IMR-90 (cell line): ENCODE results near the gene CYP4F2. TPM values are rescaled to one million over a fixed set of nuclear protein-coding genes. Genes with fewer than 3 reads are reported as not detected.

Experiments
- ATAC-seq: fragments of 200-7000 bp; cut with Tn5 transposase; 2 replicates; pipeline ENCODE4 v1.9.1; 2020; ENCODE audit warnings: low read depth, mild to moderate bottlenecking, moderate library complexity
- BruUV-seq: library from RNA; stranded (reverse); fragments of 400-500 nt; replicated peaks from 2 replicates; lab custom pipeline; 2021; lab: Mats Ljungman, UMichigan
- CTCF ChIA-PET: fragments of 300-600 bp; formaldehyde crosslinking; extraction: SDS; loops from one replicate; lab custom pipeline; 2021; ENCODE audit warnings: antibody characterized with exemption; lab: Yijun Ruan, JAX
- POLR2A ChIA-PET: fragments of 300-600 bp; sonication (Branson Sonifier 250); formaldehyde crosslinking; loops from one replicate; lab custom pipeline; 2022; ENCODE audit warnings: antibody characterized with exemption; ENCODE audit not compliant: unreplicated experiment; lab: Charles Lee
- DNase-seq: peaks from one replicate; pipeline ENCODE4 v3.0.0; 2013
- H2AFZ ChIP-seq: replicated peaks from 2 replicates; pipeline ENCODE3; 2013; ENCODE audit warnings: low read length, mild to moderate bottlenecking; ENCODE audit not compliant: poor library complexity
- H2AK5ac ChIP-seq: 2 replicates; pipeline ENCODE4 v1.6.1; 2013; ENCODE audit warnings: low read depth, low read length, inconsistent platforms
- H2AK9ac ChIP-seq: replicated peaks from 2 replicates; pipeline ENCODE3; 2013; ENCODE audit warnings: mild to moderate bottlenecking, low read depth, low read length, moderate library complexity; ENCODE audit not compliant: poor library complexity
- H2BK120ac ChIP-seq: 2 replicates; pipeline ENCODE4 v1.6.1; 2013; ENCODE audit warnings: low read depth, low read length, inconsistent platforms
- H2BK15ac ChIP-seq: 3 replicates; pipeline ENCODE4 v1.6.1; 2013; ENCODE audit warnings: low read depth, low read length, inconsistent platforms
- H2BK20ac ChIP-seq: 2 replicates; pipeline ENCODE4 v1.6.1; 2013; ENCODE audit warnings: low read depth, mild to moderate bottlenecking, inconsistent platforms, low read length, moderate library complexity
- H2BK5ac ChIP-seq: 2 replicates; pipeline ENCODE4 v1.6.1; 2013; ENCODE audit warnings: mild to moderate bottlenecking, low read depth, low read length, inconsistent platforms; ENCODE audit not compliant: poor library complexity, severe bottlenecking
- H3K14ac ChIP-seq: replicated peaks from 2 replicates; pipeline ENCODE4 v1.6.1; 2013; ENCODE audit warnings: low read depth, low read length, inconsistent platforms
- H3K18ac ChIP-seq: 2 replicates; pipeline ENCODE4 v1.6.1; 2013; ENCODE audit warnings: low read depth, low read length, control low read depth
- H3K23ac ChIP-seq: 2 replicates; pipeline ENCODE4 v1.6.1; 2013; ENCODE audit warnings: low read depth, low read length, inconsistent platforms
- H3K27ac ChIP-seq: 2 replicates; pipeline ENCODE4 v1.5.1; 2013; ENCODE audit warnings: mild to moderate bottlenecking, control low read depth, low read length; ENCODE audit not compliant: insufficient read depth
- H3K27me3 ChIP-seq: 2 replicates; pipeline ENCODE4 v1.6.1; 2013; ENCODE audit warnings: low read length; ENCODE audit not compliant: control insufficient read depth, insufficient read depth
- H3K36me3 ChIP-seq: 2 replicates; pipeline ENCODE4 v1.6.1; 2013; ENCODE audit warnings: low read length, mixed read lengths; ENCODE audit not compliant: control insufficient read depth, insufficient read depth
- H3K4ac ChIP-seq: 2 replicates; pipeline ENCODE4 v1.6.1; 2013; ENCODE audit warnings: low read depth, low read length, inconsistent platforms
- H3K4me1 ChIP-seq: 2 replicates; pipeline ENCODE4 v1.6.1; 2013; ENCODE audit warnings: low read length, mixed read lengths; ENCODE audit not compliant: control insufficient read depth, insufficient read depth
- H3K4me2 ChIP-seq: 2 replicates; pipeline ENCODE4 v1.6.1; 2013; ENCODE audit warnings: low read depth, mild to moderate bottlenecking, control low read depth, low read length, moderate library complexity
- H3K4me3 ChIP-seq: 2 replicates; pipeline ENCODE4 v1.5.1; 2013; ENCODE audit warnings: low read depth, mild to moderate bottlenecking, control low read depth, low read length, moderate library complexity; ENCODE audit not compliant: insufficient read depth
- H3K56ac ChIP-seq: 2 replicates; pipeline ENCODE4 v1.6.1; 2013; ENCODE audit warnings: low read length, inconsistent platforms; ENCODE audit not compliant: insufficient read depth; ENCODE audit errors: extremely low read depth
- H3K79me1 ChIP-seq, 2 experiments: 2 replicates each; pipeline ENCODE4 v1.6.1; 2013; ENCODE audit warnings: low read length in 2 of 2, inconsistent platforms in 1 of 2, low read depth in 1 of 2
- H3K9ac ChIP-seq: 2 replicates; pipeline ENCODE4 v1.6.1; 2013; ENCODE audit warnings: low read depth, low read length, control low read depth
- H3K9me1 ChIP-seq: 2 replicates; pipeline ENCODE4 v1.6.1; 2013; ENCODE audit warnings: low read length, inconsistent platforms; ENCODE audit not compliant: insufficient read depth
- H3K9me3 ChIP-seq: 2 replicates; pipeline ENCODE4 v1.6.1; 2013; ENCODE audit warnings: low read length; ENCODE audit not compliant: control insufficient read depth, insufficient read depth
- H4K20me1 ChIP-seq: 2 replicates; pipeline ENCODE4 v1.6.1; 2013; ENCODE audit warnings: low read length, inconsistent platforms; ENCODE audit not compliant: insufficient read depth
- H4K5ac ChIP-seq: 2 replicates; pipeline ENCODE4 v1.6.1; 2013; ENCODE audit warnings: mild to moderate bottlenecking, low read depth, low read length, control low read depth
- H4K8ac ChIP-seq, 2 experiments: 2 replicates each; pipeline ENCODE4 v1.6.1; 2013; ENCODE audit warnings: low read depth in 2 of 2, low read length in 2 of 2, control low read depth in 1 of 2, inconsistent platforms in 1 of 2
- H4K91ac ChIP-seq: 2 replicates; pipeline ENCODE4 v1.6.1; 2013; ENCODE audit warnings: low read depth, low read length, inconsistent platforms; ENCODE audit not compliant: insufficient read depth
- BHLHE40 ChIP-seq: fragments of 150-350 bp; IDR thresholded peaks from 2 replicates; pipeline ENCODE4 v1.6.1; 2016; ENCODE audit warnings: mild to moderate bottlenecking, low read depth, low read length
- CEBPB ChIP-seq: IDR thresholded peaks from 2 replicates; pipeline ENCODE4 v1.6.1; 2012; ENCODE audit warnings: low read depth, low read length, improper control_type of control experiment
- CHD1 ChIP-seq: IDR thresholded peaks from 2 replicates; pipeline ENCODE4 v1.6.1; 2012; ENCODE audit warnings: low read depth, low read length, improper control_type of control experiment
- FOS ChIP-seq: fragments of 150-350 bp; IDR thresholded peaks from 2 replicates; pipeline ENCODE4 v1.6.1; 2016; ENCODE audit warnings: low read depth, low read length
- MAFK ChIP-seq: IDR thresholded peaks from 2 replicates; pipeline ENCODE4 v1.6.1; 2012; ENCODE audit warnings: low read depth, low read length, improper control_type of control experiment
- MAZ ChIP-seq: IDR thresholded peaks from 2 replicates; pipeline ENCODE4 v1.6.1; 2012; ENCODE audit warnings: low read depth, mild to moderate bottlenecking, low read length, improper control_type of control experiment, moderate library complexity, borderline replicate concordance
- MXI1 ChIP-seq: IDR thresholded peaks from 2 replicates; pipeline ENCODE4 v1.6.1; 2012; ENCODE audit warnings: low read depth, mild to moderate bottlenecking, low read length, moderate library complexity, borderline replicate concordance
- NFE2L2 ChIP-seq: fragments of 150-350 bp; IDR thresholded peaks from 2 replicates; pipeline ENCODE4 v1.6.1; 2016; ENCODE audit warnings: low read depth, mild to moderate bottlenecking, low read length
- POLR2A ChIP-seq: IDR thresholded peaks from 2 replicates; pipeline ENCODE4 v1.6.1; 2012; ENCODE audit warnings: mild to moderate bottlenecking, low read depth, low read length
- RAD21 ChIP-seq: IDR thresholded peaks from 2 replicates; pipeline ENCODE4 v1.6.1; 2012; ENCODE audit warnings: low read length, improper control_type of control experiment
- RCOR1 ChIP-seq: IDR thresholded peaks from 2 replicates; pipeline ENCODE4 v1.6.1; 2012; ENCODE audit warnings: mild to moderate bottlenecking, low read length, improper control_type of control experiment; ENCODE audit not compliant: insufficient replicate concordance
- RFX5 ChIP-seq: IDR thresholded peaks from 2 replicates; pipeline ENCODE4 v1.8.0; 2012; ENCODE audit warnings: low read depth, mild to moderate bottlenecking, low read length, moderate library complexity
- SMC3 ChIP-seq: fragments of 150-350 bp; IDR thresholded peaks from 2 replicates; pipeline ENCODE4 v1.6.1; 2016; ENCODE audit warnings: low read depth, mild to moderate bottlenecking, antibody characterized with exemption, low read length, moderate library complexity
- WGBS, 2 experiments: methylation state at CpG; one replicate each; pipeline versions ENCODE4 v1.1.5 to v1.1.7; 2013; ENCODE audit warnings: missing lambda C conversion rate in 2 of 2; ENCODE audit not compliant: insufficient read length in 1 of 2; ENCODE audit errors: extremely low coverage in 2 of 2; 5-methylcytosine and 5-hydroxymethylcytosine counted together
- dilution Hi-C: fragments of 300-500 bp; cut with HindIII; formaldehyde crosslinking; loops from one replicate; pipeline ENCODE4 v1.14.3; 2018; ENCODE audit warnings: low sequenced_read_pairs; ENCODE audit not compliant: unreplicated experiment
- in situ Hi-C: fragments of 300-500 bp; cut with MboI; formaldehyde crosslinking; loops from 3 replicates; pipeline ENCODE4 v1.14.3; 2019; ENCODE audit warnings: low sequenced_read_pairs, inconsistent platforms, mixed read lengths
- intact Hi-C: fragments of 100-400 bp; cut with micrococcal nuclease; formaldehyde crosslinking; loops from 2 replicates; pipeline ENCODE4 v1.10.0; 2022
- polyA plus RNA-seq, 3 experiments: library from polyadenylated mRNA; depleted of rRNA; stranded (reverse); fragments of >200 nt; gene quantifications; 2 replicates each; pipeline ENCODE4 v1.2.3, GENCODE V29; 2012; ENCODE audit warnings: low replicate concordance in 1 of 3
- total RNA-seq: library from RNA; depleted of rRNA; stranded (reverse); fragments of >200 nt; gene quantifications from 2 replicates; pipeline ENCODE4 v1.2.3, GENCODE V29; 2012
- TF ChIP-seq, protein P1 (sequence below): fragments of 150-350 bp; IDR thresholded peaks from 2 replicates; pipeline ENCODE4 v1.6.1; 2017; ENCODE audit warnings: mild to moderate bottlenecking, antibody characterized with exemption, low read length, low read depth
- TF ChIP-seq, protein P2 (sequence below): fragments of 150-350 bp; IDR thresholded peaks from 2 replicates; pipeline ENCODE4 v1.6.1; 2016; ENCODE audit warnings: low read depth, mild to moderate bottlenecking, low read length, moderate library complexity, borderline replicate concordance
- TF ChIP-seq, protein P3 (sequence below): conservative IDR thresholded peaks from 2 replicates; pipeline ENCODE4 v1.5.1; 2012; ENCODE audit warnings: mild to moderate bottlenecking, low read depth, low read length, improper control_type of control experiment

Gene CYP4F2
- total and polyA plus RNA-seq, 2 of the 4 experiments (the other 2 are of a cell fraction): not detected

DNA sequence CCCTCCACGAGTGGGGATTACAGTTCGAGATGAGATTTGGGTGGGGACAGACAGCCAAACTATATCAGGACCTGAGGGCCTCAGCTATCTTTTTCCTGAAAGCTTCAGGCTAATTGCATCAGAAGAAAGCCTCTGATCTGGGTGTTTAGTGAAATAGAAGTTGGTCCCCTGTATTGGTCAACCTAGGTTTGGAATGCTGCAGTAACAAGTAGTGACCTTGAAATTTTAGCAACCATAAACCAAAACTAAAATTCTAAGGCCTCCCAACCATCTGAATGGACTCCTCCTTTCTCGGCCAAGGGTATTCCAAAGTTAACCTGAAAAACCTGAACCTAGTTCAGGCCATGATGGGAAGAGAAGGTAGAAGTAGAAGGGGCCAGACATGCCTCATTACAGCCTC is 47.5 kb downstream of the CYP4F2 start:
- Histone ChIP-seq H3K4me3 (no peak overlapping the region), H2BK5ac (no peak overlapping the region), H2AK5ac (no peak overlapping the region), H3K9me3 (0 out of 2 replicates have a peak, but pooled peaks cover 3% of the 10 kb centered on the region), H3K4me1 (no peaks in the 10 kb centered on the region), H2AK9ac (no peak overlapping the region), H2BK20ac (no peak overlapping the region), H4K5ac (no peak overlapping the region), H4K20me1 (no peaks in the 10 kb centered on the region), H3K4ac (no peak overlapping the region), H3K9ac (no peak overlapping the region), H3K23ac (no peak overlapping the region), H3K14ac (no peak overlapping the region), H3K27me3 (no peaks in the 10 kb centered on the region), H3K56ac (no peak overlapping the region), H2BK120ac (no peak overlapping the region), H2BK15ac (no peak overlapping the region), H3K79me1 (no peaks in the 10 kb centered on the region), H4K8ac (no peak overlapping the region), H3K4me2 (no peak overlapping the region), H3K27ac (no peak overlapping the region), H4K91ac (no peak overlapping the region), H3K36me3 (no peaks in the 10 kb centered on the region), H3K9me1 (no peaks in the 10 kb centered on the region), H3K18ac (no peak overlapping the region), H2AFZ (no peak overlapping the region)
- in situ Hi-C loops: no loop called here
- intact Hi-C loops: no loop called here
- no CpG with 5 or more reads among the region's 3 CpGs for WGBS, 2 experiments
- DNase-seq (no peak), ATAC-seq (no peak)
- CTCF ChIA-PET: no interaction called here
- no TSS peak for BruUV-seq
- dilution Hi-C loops: no loop called here
- TF ChIP-seq POLR2A: no peak
- TF ChIP-seq MXI1: no peak
- no peak for TF ChIP-seq RFX5
- no peak for TF ChIP-seq MAZ
- no peak for TF ChIP-seq RAD21
- no peak for TF ChIP-seq RCOR1
- TF ChIP-seq SMC3: no peak
- TF ChIP-seq BHLHE40: no peak
- TF ChIP-seq CEBPB: no peak
- TF ChIP-seq NFE2L2: no peak
- TF ChIP-seq, protein P1, sequence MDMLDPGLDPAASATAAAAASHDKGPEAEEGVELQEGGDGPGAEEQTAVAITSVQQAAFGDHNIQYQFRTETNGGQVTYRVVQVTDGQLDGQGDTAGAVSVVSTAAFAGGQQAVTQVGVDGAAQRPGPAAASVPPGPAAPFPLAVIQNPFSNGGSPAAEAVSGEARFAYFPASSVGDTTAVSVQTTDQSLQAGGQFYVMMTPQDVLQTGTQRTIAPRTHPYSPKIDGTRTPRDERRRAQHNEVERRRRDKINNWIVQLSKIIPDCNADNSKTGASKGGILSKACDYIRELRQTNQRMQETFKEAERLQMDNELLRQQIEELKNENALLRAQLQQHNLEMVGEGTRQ: no peak
- TF ChIP-seq, protein P2, sequence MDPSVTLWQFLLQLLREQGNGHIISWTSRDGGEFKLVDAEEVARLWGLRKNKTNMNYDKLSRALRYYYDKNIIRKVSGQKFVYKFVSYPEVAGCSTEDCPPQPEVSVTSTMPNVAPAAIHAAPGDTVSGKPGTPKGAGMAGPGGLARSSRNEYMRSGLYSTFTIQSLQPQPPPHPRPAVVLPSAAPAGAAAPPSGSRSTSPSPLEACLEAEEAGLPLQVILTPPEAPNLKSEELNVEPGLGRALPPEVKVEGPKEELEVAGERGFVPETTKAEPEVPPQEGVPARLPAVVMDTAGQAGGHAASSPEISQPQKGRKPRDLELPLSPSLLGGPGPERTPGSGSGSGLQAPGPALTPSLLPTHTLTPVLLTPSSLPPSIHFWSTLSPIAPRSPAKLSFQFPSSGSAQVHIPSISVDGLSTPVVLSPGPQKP: no peak
- no peak for TF ChIP-seq MAFK
- TF ChIP-seq FOS: no peak
- no peak for TF ChIP-seq CHD1
- TF ChIP-seq, protein P3, sequence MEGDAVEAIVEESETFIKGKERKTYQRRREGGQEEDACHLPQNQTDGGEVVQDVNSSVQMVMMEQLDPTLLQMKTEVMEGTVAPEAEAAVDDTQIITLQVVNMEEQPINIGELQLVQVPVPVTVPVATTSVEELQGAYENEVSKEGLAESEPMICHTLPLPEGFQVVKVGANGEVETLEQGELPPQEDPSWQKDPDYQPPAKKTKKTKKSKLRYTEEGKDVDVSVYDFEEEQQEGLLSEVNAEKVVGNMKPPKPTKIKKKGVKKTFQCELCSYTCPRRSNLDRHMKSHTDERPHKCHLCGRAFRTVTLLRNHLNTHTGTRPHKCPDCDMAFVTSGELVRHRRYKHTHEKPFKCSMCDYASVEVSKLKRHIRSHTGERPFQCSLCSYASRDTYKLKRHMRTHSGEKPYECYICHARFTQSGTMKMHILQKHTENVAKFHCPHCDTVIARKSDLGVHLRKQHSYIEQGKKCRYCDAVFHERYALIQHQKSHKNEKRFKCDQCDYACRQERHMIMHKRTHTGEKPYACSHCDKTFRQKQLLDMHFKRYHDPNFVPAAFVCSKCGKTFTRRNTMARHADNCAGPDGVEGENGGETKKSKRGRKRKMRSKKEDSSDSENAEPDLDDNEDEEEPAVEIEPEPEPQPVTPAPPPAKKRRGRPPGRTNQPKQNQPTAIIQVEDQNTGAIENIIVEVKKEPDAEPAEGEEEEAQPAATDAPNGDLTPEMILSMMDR: no peak
- POLR2A ChIA-PET: no interaction called here
